GM20000 (cell line): ENCODE measurements around the gene CBR3.
"Not testable (repeated sequence)": the region's sequence is repeated elsewhere in the genome, so short reads cannot be mapped to it uniquely, and the experiment has no call there.

ENCODE experiments used
- DNase-seq: peaks from one replicate; pipeline ENCODE4 v3.0.0; 2012; ENCODE audit warnings: low spot score
- TF ChIP-seq, protein P1 (sequence below): IDR thresholded peaks from 2 replicates; pipeline ENCODE4 v1.5.1; 2012; ENCODE audit warnings: mild to moderate bottlenecking, control low read depth; ENCODE audit errors: extremely low read depth, missing control alignments

Gene CBR3

DNA sequence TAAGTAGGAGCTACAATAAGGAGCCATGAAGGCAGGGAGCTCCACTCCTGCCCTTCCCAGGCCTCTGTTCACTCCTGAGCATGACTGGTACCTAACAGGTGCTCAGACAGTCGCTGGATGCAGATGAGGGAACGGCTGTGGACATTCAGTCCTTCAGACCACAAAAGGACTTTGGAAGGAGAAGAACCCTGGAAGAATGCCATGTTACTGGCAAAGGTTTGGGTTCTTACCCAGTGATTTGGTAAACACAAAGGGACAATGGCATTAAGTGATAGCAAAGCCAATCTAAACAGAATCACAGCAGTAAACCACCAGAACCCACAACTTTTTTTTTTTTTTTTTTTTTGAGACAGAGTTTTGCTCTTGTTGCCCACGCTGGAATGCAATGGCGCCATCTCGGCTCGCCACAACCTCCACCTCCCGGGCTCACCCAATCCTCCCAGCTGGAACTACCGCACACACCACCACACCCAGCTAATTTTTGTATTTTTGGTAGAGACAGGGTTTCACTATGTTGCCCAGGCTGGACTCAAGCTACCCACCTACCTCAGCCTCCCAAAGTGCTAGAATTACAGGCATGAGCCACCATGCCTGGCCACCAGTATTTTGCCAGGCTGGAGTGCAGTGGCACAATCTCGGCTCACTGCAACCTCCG, 7.5 kb upstream of the CBR3 start:
- DNase-seq: no peak
- TF ChIP-seq, protein P1, sequence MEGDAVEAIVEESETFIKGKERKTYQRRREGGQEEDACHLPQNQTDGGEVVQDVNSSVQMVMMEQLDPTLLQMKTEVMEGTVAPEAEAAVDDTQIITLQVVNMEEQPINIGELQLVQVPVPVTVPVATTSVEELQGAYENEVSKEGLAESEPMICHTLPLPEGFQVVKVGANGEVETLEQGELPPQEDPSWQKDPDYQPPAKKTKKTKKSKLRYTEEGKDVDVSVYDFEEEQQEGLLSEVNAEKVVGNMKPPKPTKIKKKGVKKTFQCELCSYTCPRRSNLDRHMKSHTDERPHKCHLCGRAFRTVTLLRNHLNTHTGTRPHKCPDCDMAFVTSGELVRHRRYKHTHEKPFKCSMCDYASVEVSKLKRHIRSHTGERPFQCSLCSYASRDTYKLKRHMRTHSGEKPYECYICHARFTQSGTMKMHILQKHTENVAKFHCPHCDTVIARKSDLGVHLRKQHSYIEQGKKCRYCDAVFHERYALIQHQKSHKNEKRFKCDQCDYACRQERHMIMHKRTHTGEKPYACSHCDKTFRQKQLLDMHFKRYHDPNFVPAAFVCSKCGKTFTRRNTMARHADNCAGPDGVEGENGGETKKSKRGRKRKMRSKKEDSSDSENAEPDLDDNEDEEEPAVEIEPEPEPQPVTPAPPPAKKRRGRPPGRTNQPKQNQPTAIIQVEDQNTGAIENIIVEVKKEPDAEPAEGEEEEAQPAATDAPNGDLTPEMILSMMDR: no peak

DNA sequence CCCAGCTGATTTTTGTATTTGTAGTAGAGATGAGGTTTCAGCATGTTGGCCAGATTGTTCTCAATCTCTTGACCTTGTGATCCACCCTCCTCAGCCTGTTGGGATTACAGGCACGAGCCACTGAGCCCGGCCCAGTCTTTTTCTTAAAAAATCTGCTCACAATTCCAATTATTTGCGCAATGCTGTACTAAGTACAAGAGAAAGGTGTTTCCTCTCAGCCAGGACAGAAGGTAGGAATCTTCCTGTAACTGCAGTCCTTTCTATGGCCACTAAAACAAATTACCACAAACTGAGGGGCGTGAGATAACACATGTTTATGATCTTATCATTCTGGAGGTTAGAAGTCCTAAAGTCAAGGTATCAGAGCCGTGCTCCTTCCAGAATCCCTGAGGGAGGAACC, 6.9 kb upstream of the CBR3 start:
- no peak for DNase-seq
- TF ChIP-seq, protein P1: no peak

DNA sequence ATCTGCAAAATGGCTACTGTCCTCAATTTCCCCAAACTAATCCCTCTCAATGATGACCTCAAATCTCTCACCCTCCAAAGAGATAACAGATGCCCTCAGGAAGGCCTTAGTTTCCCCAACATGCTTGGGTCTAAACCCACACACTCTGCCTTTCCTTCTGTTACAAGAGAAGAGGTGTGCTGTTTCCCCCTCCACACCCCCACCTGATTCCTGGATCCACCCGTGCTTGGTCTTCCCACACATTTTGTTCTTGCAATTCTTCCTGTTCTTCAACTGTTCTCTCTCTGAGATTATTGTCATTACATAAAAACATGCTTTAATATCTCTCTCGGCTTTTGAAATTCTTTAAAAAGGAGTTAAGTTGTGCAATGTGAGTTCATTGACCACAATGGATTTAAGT, 5.7 kb upstream of the CBR3 start:
- DNase-seq: peak; percentile 13
- TF ChIP-seq, protein P1: no peak

GRCh38 chr21:36130414-36130762, 4.5 kb upstream of the CBR3 start:
- DNase-seq: not testable (repeated sequence)

- not testable (repeated sequence) for DNase-seq
These were observed 4.0 kb upstream of the CBR3 start for GRCh38 chr21:36130839-36131238.

DNA sequence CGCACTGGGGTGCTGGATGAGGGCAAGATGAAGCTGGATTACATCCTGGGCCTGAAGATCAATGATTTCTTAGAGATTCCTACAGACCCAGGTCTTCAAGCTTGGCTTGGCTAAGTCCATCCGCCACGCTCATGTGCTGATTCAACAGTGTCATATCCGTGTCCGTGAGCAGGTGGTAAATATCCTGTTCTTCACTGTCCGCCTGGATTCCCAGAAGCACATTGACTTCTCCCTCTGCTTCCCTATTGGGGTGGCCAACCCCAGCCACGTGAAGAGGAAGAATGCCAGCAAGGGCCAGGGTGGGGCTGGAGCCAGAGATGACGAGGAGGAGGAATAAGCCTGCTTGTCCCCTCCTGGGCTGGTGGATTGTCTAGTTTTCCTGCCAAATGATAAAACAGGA, 2.2 kb upstream of the CBR3 start:
- no peak for DNase-seq
- TF ChIP-seq, protein P1: no peak

DNA sequence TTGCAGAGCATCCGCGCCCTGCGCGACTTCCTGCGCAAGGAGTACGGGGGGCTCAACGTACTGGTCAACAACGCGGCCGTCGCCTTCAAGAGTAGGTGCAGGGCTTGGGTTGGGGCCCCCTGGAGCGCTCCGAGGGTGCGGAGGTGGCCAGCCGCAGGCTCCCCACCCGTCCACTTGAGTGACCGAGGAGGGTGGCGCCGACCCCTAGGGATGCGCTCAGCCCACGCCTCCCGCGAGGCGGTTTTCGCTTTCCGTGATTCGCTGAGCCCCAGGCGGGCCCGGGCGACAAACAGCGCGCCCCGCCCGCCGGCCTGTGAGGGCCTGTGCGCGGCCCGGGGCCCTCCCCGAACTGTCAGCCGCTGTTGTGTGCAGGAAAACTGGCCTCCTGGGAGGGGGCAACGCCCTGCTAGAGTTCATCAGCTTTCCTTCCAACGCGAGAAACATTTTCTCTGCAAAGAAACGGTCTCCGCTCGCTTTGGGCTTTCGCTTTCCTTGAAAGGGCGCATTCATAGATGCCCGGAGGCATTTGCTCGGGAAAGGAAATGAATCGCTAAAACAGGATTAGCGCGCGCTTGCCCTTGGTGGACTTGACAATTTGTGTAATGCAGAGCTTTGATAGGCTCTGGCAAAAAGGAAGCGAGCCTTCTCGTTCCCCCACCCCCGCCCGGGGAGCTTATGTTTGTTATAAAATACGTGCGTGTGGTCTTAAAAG, 668 bp downstream of the CBR3 start:
- DNase-seq: peak; percentile 80
- TF ChIP-seq, protein P1: no peak

- not testable (repeated sequence) for DNase-seq
These were observed 4.9 kb downstream of the CBR3 start for GRCh38 chr21:36139791-36140190.

GRCh38 chr21:36141513-36141925, 6.6 kb downstream of the CBR3 start:
- TF ChIP-seq, protein P1: peak; percentile 71
- DNase-seq: peak; percentile 72

GRCh38 chr21:36144233-36144632, 9.4 kb downstream of the CBR3 start:
- DNase-seq: not testable (repeated sequence)
